Measurements from ENCODE around the gene OR6K3.
"Not testable (repeated sequence)": the region's sequence is repeated elsewhere in the genome, so short reads cannot be mapped to it uniquely, and the experiment has no call there.

OR6K3 gene

DNA sequence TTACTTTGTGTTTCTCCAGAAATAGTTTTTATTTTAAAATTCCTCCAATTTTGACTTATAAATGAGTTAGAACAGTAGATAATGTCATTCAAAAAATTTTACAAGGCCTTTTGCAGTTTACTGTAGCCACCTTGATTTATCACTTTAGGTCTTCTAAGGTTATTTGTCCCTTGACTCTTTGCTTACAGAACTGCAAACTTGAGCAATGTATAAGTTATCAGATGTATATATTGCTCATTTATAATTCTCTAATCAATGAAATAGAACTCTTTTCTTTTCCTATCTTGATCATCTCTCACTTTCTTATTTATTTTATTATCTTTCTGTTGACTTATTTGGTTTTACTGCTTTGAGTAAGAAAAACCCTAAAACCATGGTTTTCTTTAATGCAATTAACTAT, 28.2 kb downstream of the OR6K3 start:
- Histone ChIP-seq H3K36me3 (no peaks in the 10 kb centered on the region), H3K27ac (no peak overlapping the region), H3K4me3 (ENCODE audit: low read depth, low read length) (no peak overlapping the region), H3K9me3 (ENCODE audit: severe bottlenecking) (no peaks in the 10 kb centered on the region), H3K27me3 (ENCODE audit: insufficient read depth, low read depth, severe bottlenecking) (peaks cover 29% of the 10 kb centered on the region)
- TF ChIP-seq, protein P1, sequence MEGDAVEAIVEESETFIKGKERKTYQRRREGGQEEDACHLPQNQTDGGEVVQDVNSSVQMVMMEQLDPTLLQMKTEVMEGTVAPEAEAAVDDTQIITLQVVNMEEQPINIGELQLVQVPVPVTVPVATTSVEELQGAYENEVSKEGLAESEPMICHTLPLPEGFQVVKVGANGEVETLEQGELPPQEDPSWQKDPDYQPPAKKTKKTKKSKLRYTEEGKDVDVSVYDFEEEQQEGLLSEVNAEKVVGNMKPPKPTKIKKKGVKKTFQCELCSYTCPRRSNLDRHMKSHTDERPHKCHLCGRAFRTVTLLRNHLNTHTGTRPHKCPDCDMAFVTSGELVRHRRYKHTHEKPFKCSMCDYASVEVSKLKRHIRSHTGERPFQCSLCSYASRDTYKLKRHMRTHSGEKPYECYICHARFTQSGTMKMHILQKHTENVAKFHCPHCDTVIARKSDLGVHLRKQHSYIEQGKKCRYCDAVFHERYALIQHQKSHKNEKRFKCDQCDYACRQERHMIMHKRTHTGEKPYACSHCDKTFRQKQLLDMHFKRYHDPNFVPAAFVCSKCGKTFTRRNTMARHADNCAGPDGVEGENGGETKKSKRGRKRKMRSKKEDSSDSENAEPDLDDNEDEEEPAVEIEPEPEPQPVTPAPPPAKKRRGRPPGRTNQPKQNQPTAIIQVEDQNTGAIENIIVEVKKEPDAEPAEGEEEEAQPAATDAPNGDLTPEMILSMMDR (IDR thresholded peaks at IDR 0.05; ENCODE audit: low read depth, low read length): no peak
- no peak for DNase-seq

DNA sequence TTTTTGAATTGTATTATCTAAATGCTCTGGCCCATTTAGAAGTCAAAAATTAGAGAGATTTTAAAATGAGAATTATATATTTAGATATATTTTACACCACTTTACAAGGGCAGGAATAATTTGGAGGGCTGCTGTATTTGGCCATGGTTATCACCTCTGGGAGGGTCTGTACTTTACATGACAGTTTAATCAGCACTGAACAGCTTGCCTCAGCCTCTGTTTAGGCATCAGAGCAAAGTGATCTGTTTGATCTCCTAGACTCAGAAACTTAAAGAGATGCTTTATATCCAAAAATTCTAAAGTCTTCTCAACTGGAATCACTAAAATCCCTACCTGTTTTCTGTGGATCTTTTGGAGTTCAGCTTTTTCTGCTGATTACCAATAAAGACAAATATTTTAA, 28.6 kb downstream of the OR6K3 start:
- Histone ChIP-seq H3K27ac (no peak overlapping the region), H3K9me3 (ENCODE audit: severe bottlenecking) (no peaks in the 10 kb centered on the region), H3K27me3 (ENCODE audit: insufficient read depth, low read depth, severe bottlenecking) (peaks cover 24% of the 10 kb centered on the region), H3K4me3 (ENCODE audit: low read depth, low read length) (no peak overlapping the region), H3K36me3 (no peaks in the 10 kb centered on the region)
- TF ChIP-seq, protein P1 (IDR thresholded peaks at IDR 0.05; ENCODE audit: low read depth, low read length): no peak
- DNase-seq: no peak

DNA sequence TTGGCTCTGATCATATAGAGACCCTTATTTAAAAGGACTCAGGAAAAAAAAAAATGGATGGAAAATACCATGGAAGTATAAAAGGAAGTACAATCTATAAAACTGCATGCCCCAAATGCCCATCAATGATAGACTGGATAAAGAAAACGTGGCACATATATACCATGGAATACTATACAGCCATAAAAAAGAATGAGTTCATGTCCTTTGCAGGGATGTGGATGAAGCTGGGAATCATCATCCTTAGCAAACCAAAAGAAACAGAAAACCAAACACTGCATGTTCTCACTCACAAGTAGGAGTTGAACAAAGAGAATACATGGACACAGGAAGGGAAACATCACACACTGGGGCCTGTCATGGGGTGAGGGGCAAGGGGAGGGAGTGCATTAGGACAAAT, 29.4 kb downstream of the OR6K3 start:
- H3K9me3 ChIP-seq (ENCODE audit: severe bottlenecking); DNase-seq; H3K27ac ChIP-seq; H3K4me3 ChIP-seq (ENCODE audit: low read depth, low read length); H3K36me3 ChIP-seq: not testable (repeated sequence)
- peaks cover 19% of the 10 kb centered on the region for H3K27me3 ChIP-seq (ENCODE audit: insufficient read depth, low read depth, severe bottlenecking)

DNA sequence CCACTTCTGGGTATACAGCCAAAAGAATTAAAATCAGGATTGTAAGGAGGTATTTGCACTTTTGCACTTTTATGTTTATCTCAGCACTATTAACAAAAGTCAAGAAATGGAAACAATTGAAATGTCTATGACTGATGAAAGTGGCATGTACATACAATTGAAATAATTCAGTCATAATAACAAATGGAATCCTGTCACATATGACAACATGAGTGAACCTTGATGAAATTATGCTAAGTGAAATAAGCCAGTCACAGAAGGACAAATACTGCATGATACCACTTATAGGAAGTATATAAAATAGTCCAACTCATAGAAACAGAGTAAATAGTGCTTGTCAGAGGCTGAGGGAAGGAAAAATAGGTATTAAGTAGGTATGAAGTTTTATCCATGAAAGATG, 30.6 kb downstream of the OR6K3 start:
- Histone ChIP-seq H3K4me3 (ENCODE audit: low read depth, low read length) (no peak overlapping the region), H3K27ac (no peak overlapping the region), H3K27me3 (ENCODE audit: insufficient read depth, low read depth, severe bottlenecking) (peaks cover 22% of the 10 kb centered on the region), H3K9me3 (ENCODE audit: severe bottlenecking) (no peaks in the 10 kb centered on the region), H3K36me3 (no peaks in the 10 kb centered on the region)
- DNase-seq: no peak
- TF ChIP-seq, protein P1 (IDR thresholded peaks at IDR 0.05; ENCODE audit: low read depth, low read length): no peak

DNA sequence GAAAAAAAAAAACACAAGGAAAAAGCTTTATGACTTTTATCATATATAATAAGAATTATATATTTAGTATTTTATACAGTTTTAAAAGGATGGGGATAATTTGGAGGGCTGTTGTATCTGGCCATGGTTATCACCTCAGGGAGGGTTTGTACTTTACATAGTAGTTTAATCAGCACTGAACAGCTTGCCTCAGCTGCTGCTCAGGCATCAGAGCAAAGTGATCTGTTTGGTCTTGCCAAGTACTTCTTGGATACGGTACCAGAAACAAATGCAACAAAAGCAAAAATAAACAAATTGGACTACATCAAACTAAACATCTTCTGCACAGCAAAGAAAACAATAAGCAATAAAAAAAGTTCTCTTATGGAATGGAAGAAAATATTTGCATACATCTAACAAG, 31.4 kb downstream of the OR6K3 start:
- Histone ChIP-seq H3K27ac (no peak overlapping the region), H3K4me3 (ENCODE audit: low read depth, low read length) (no peak overlapping the region), H3K36me3 (no peaks in the 10 kb centered on the region), H3K27me3 (ENCODE audit: insufficient read depth, low read depth, severe bottlenecking) (peaks cover 23% of the 10 kb centered on the region), H3K9me3 (ENCODE audit: severe bottlenecking) (no peaks in the 10 kb centered on the region)
- TF ChIP-seq, protein P1 (IDR thresholded peaks at IDR 0.05; ENCODE audit: low read depth, low read length): no peak
- no peak for DNase-seq

DNA sequence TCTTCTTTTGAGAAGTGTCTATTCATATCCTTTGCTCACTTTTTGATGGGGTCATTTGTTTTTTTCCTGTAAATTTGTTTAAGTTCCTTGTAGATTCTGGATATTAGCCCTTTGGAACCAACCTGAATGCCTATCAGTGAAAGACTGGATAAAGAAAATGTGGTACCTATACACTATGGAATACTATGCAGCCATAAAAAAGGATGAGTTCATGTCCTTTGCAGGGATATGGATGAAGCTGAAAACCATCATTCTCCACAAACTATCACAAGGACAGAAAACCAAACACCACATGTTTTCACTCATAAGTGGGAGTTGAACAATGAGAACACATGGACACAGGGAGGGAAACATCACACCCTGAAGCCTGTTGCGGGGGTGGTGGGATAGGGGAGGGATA, 32.2 kb downstream of the OR6K3 start:
- H3K27ac ChIP-seq; H3K9me3 ChIP-seq (ENCODE audit: severe bottlenecking); DNase-seq; H3K4me3 ChIP-seq (ENCODE audit: low read depth, low read length); H3K36me3 ChIP-seq: not testable (repeated sequence)
- peaks cover 31% of the 10 kb centered on the region for H3K27me3 ChIP-seq (ENCODE audit: insufficient read depth, low read depth, severe bottlenecking)

GRCh38 chr1:158687037-158687436, 33.5 kb downstream of the OR6K3 start:
- Histone ChIP-seq H3K36me3 (no peaks in the 10 kb centered on the region), H3K27me3 (ENCODE audit: insufficient read depth, low read depth, severe bottlenecking) (peaks cover 39% of the 10 kb centered on the region), H3K27ac (no peak overlapping the region), H3K9me3 (ENCODE audit: severe bottlenecking) (no peaks in the 10 kb centered on the region), H3K4me3 (ENCODE audit: low read depth, low read length) (no peak overlapping the region)
- no peak for DNase-seq
- TF ChIP-seq, protein P1 (IDR thresholded peaks at IDR 0.05; ENCODE audit: low read depth, low read length): no peak
